BLaER1 (cell line): ENCODE measurements around the gene PPP1R13B.

Experiments used
- H3K27ac ChIP-seq: shearing (Covaris generic); formaldehyde crosslinking; 2 replicates; pipeline ENCODE4 v1.8.1; 2022
- H3K27me3 ChIP-seq: shearing (Covaris generic); formaldehyde crosslinking; 2 replicates; pipeline ENCODE4 v1.8.1; 2022
- H3K36me3 ChIP-seq: shearing (Covaris generic); formaldehyde crosslinking; 2 replicates; pipeline ENCODE4 v1.8.1; 2022
- H3K4me1 ChIP-seq: shearing (Covaris generic); formaldehyde crosslinking; 2 replicates; pipeline ENCODE4 v1.8.1; 2022
- H3K4me2 ChIP-seq: shearing (Covaris generic); formaldehyde crosslinking; 2 replicates; pipeline ENCODE4 v1.8.1; 2022
- H3K4me3 ChIP-seq: shearing (Covaris generic); formaldehyde crosslinking; 2 replicates; pipeline ENCODE4 v1.8.1; 2022
- H3K9ac ChIP-seq: shearing (Covaris generic); formaldehyde crosslinking; 2 replicates; pipeline ENCODE4 v1.8.1; 2022
- H3K9me3 ChIP-seq: shearing (Covaris generic); formaldehyde crosslinking; 2 replicates; pipeline ENCODE4 v1.8.1; 2022
- H4K20me1 ChIP-seq: shearing (Covaris generic); formaldehyde crosslinking; 2 replicates; pipeline ENCODE4 v1.8.1; 2022
- Cebpa-rat ChIP-seq: shearing (Covaris generic); IDR thresholded peaks from 2 replicates; pipeline ENCODE4 v1.8.1; 2022

Gene PPP1R13B

DNA sequence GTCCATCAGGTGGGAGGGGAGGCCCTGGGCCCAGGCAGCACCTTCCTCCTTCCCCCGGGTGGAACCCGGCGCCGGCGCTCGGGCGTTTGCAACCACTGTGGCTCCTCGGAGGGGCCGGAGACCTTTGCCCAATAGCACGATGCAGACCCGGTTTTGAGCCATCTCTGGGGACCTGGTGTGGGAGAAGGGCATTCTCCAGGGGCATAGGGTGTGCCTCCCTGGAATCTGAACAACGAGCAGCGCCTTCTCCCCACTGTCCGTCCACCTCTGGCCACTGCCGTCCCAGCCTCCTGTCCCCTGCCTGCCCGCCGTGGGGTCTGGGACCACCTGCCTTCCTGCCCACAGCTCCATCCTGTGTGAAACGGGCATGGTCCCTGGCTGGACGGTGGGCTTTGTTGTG is 119.2 kb downstream of the PPP1R13B start:
- no peak overlapping the region for H3K4me3 ChIP-seq
- H4K20me1 ChIP-seq = peaks cover 45% of the 10 kb centered on the region
- no peak overlapping the region for H3K4me2 ChIP-seq
- no peaks in the 10 kb centered on the region for H3K27me3 ChIP-seq
- peaks cover 82% of the 10 kb centered on the region for H3K36me3 ChIP-seq
- TF ChIP-seq Cebpa-rat = no peak
- no peaks in the 10 kb centered on the region for H3K4me1 ChIP-seq
- no peak overlapping the region for H3K27ac ChIP-seq
- H3K9ac ChIP-seq = no peak overlapping the region
- no peaks in the 10 kb centered on the region for H3K9me3 ChIP-seq

DNA sequence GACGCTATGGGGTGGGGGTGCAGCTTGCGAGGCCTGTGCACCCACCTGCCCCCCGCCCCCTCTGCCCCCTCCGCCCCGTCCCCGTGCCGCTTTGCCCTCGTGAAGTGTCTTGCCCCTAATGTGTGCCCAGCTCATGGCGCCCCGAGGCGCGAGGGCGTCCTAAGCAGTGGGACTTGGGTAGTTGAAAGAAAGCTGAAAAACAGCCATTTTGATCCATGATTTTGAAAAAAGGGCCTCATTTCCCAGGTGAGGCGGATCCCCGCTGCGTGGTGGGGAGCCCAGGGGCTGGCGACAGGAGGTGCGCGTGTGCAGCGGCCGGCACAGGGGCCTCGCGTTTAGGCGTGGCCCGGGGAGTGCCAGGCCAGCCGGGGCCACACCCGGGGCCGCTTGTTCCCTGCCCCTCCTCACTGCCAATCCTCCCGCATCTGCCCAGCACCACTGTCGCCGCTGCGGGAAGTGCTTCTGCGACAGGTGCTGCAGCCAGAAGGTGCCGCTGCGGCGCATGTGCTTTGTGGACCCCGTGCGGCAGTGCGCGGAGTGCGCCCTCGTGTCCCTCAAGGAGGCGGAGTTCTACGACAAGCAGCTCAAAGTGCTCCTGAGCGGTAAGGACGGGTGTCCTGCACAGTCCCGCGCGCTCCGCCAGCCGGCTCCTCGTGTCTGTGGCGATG is 119.9 kb downstream of the PPP1R13B start:
- H3K4me1 ChIP-seq = no peaks in the 10 kb centered on the region

DNA sequence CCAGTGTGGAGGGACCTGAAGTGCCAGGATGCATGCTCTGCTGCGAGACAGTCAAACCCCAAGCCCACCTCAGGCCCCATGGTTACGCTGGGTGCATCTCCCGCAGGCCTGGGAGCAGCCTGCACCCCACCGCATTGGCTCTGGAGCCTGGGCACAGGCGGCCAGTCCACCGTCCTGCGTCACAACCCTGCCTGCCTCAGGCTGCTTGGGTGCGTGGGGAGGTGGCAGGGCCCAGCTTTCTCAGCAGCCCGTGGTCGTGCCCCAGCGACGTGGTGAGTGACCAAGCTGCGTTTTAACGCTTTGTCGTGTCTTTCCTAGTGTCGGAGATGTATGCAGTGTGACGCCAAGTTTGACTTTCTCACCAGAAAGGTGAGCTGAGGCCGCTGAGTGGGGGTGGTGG is 120.9 kb downstream of the PPP1R13B start:
- Histone ChIP-seq H3K4me1 (no peaks in the 10 kb centered on the region), H3K9me3 (no peaks in the 10 kb centered on the region), H3K4me3 (no peak overlapping the region), H3K4me2 (no peak overlapping the region), H3K9ac (no peak overlapping the region), H3K27ac (no peak overlapping the region), H4K20me1 (peaks cover 56% of the 10 kb centered on the region), H3K27me3 (no peaks in the 10 kb centered on the region), H3K36me3 (peaks cover 69% of the 10 kb centered on the region)
- TF ChIP-seq Cebpa-rat = no peak

More for the DNA sequence above, 119.9 kb downstream of the PPP1R13B start:
- Histone ChIP-seq H3K9ac (no peak overlapping the region), H3K27ac (no peak overlapping the region), H3K27me3 (no peaks in the 10 kb centered on the region), H3K4me3 (no peak overlapping the region), H3K4me2 (no peak overlapping the region), H3K9me3 (no peaks in the 10 kb centered on the region), H3K36me3 (peaks cover 75% of the 10 kb centered on the region), H4K20me1 (peaks cover 50% of the 10 kb centered on the region)
- TF ChIP-seq Cebpa-rat = no peak

DNA sequence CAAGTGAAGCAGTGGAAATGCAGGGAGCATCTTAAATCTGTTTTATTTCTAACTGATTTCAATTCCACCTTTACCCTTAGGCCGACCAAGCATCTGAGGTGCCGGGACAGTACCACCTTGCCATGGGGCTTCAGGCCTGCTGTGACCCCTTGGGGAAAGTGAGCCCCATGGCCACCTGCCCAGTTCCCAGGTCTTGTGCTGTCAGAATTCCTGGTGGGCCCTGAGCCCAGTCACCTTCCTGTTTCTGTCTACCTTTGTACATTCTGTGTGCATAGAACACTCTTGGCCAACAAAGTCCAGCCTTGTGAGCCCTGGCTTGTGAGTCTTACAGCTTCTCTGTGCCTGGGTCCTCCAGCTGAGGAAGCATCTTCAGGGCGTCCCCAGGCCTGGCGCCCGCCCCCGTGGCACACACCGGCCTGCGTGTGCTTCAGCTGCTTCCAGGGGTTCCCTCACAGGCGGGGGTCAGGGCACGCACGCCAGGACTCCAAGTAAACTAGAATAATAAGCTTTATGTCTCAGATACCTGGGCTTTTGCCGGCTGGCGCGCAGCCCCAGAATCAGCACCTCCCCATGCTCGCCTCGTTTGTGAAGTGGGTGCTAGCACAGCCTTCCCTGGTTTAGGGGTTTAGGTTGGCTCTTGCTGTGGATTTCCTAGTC is 121.5 kb downstream of the PPP1R13B start:
- no peak overlapping the region for H3K27ac ChIP-seq
- no peaks in the 10 kb centered on the region for H3K27me3 ChIP-seq
- H3K4me1 ChIP-seq = no peaks in the 10 kb centered on the region
- no peak for TF ChIP-seq Cebpa-rat
- peaks cover 62% of the 10 kb centered on the region for H4K20me1 ChIP-seq
- no peak overlapping the region for H3K4me2 ChIP-seq
- no peak overlapping the region for H3K9ac ChIP-seq
- no peak overlapping the region for H3K4me3 ChIP-seq
- peaks cover 70% of the 10 kb centered on the region for H3K36me3 ChIP-seq
- H3K9me3 ChIP-seq = no peaks in the 10 kb centered on the region

DNA sequence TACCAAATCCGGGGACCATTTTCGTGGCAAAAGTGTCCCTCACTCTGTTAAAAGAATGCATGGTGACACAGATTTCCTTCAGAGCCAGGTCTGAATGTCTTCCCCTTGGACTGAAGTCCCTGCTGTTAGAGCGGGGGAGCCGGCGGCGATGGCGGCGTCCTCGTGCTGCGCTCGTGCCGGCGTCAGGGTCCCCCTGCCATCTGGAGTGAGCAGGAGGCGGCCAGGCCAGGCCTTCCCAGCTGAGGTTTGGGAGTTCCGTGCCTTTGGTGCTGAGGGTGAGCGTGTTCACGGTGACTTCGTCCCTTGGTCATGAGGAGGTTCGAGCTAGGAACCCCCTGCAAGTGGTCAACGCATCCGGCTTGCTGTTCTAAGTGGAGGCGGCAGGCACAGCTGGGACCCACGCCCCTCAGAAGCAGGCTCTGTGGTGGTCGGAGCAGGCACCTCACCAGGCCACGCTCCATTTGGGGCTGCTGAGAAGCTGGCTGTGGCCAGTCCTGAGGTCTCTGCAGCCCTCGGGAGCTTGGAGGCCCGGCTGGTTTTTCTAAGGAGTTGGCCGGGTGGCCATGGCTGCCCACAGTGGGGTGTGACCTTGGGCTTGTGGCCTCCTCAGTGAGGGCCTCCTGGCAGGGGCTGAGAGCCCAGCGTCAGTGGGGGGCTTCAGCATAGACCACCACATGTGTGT is 122.2 kb downstream of the PPP1R13B start:
- no peaks in the 10 kb centered on the region for H3K9me3 ChIP-seq
- 0 out of 2 replicates have a peak overlapping the region, but pooled peaks have one; percentile 22 for H3K27ac ChIP-seq
- no peak overlapping the region for H3K4me2 ChIP-seq
- H3K4me1 ChIP-seq = peaks cover 2% of the 10 kb centered on the region; the same call in 1 of the 2 replicates
- H3K4me3 ChIP-seq = no peak overlapping the region
- H3K27me3 ChIP-seq = no peaks in the 10 kb centered on the region
- peaks cover 64% of the 10 kb centered on the region for H3K36me3 ChIP-seq
- H4K20me1 ChIP-seq = peaks cover 69% of the 10 kb centered on the region
- no peak for TF ChIP-seq Cebpa-rat
- no peak overlapping the region for H3K9ac ChIP-seq

DNA sequence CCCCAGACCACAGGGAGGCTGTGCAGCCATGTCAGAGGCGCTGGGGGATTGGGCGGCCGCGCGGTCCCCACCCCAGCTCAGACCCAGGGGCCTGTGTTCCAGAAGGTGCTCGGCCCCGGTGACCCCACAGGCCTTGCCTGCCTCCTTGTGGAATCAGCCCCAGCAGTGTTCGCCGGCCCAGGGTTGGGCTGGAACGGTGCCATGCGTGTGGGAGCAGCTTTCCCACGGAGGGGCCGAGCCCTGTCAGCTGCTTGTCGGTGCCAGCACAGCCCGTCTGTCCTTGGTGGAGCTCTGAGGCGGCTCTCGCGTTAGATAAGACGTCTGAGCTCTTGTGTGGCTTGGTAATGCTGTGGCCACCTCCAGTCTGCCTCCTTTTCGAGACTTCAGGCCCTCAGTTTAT is 123.3 kb downstream of the PPP1R13B start:
- peaks cover 80% of the 10 kb centered on the region for H4K20me1 ChIP-seq

DNA sequence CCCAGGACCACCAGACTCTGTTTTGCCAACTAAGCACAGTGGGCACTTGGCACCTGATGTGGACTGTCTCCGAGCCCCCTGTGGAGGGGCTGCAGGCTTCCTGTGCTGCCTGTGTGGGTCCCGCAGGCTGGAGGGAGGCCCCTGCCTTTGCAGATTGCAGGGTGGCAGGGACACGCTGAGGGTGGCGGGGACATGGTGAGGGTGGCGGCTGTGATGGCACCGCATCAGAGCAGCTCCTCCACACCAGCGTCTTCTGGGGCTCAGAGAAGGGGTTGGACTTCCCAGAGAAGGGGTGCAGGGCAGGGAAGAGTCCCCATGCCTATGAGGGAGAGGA is 123.7 kb downstream of the PPP1R13B start:
- Histone ChIP-seq H3K9ac (no peak overlapping the region), H3K36me3 (peaks cover 50% of the 10 kb centered on the region), H3K4me1 (peaks cover 16% of the 10 kb centered on the region), H3K9me3 (no peaks in the 10 kb centered on the region), H3K27ac (no peak overlapping the region), H4K20me1 (peaks cover 82% of the 10 kb centered on the region), H3K4me3 (no peak overlapping the region), H3K27me3 (no peaks in the 10 kb centered on the region), H3K4me2 (no peak overlapping the region)
- no peak for TF ChIP-seq Cebpa-rat

More for the DNA sequence above, 123.3 kb downstream of the PPP1R13B start:
- Histone ChIP-seq H3K36me3 (peaks cover 54% of the 10 kb centered on the region), H3K9ac (no peak overlapping the region), H3K9me3 (no peaks in the 10 kb centered on the region), H3K27me3 (no peaks in the 10 kb centered on the region), H3K27ac (no peak overlapping the region), H3K4me1 (peaks cover 12% of the 10 kb centered on the region), H3K4me2 (no peak overlapping the region), H3K4me3 (no peak overlapping the region)
- no peak for TF ChIP-seq Cebpa-rat

DNA sequence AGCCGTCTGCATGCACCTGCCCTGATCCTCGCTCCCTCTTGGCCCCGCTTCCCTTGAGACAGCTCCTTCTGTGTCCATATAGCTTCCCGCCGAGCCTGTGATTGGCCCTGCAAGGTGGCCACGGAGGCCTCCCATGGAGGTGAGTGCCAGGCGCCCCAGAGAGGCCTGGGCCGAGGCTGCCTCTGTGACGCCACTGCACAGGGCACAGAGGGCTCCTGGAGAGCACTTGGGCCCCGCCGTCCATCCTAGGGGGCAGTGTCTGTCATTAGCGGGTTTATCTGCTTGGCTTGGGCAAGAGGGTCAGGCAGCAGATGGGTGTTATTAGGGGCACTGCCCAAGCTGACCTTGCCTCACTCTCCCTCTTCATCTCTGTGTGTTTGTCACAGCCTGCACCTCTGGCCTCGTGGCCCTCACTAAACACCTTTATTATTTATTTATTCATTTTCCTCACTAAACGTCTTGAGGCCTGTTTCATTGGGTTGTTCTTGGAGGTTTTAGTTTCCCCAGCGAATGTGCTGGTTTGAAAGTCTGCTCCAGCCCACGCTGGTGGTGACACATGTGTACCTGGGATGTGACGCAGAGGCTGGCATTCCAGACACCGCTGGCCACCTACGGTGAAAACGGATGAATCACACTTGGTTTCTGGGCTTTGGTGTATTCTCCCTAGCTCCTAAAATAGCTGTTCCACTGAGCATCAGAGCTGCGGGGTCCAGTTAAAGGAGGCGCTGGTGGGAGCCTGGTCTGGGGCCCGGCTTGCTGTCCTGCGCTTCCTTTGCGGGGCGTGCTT is 125.8 kb downstream of the PPP1R13B start:
- no peak overlapping the region for H3K9ac ChIP-seq
- H3K27me3 ChIP-seq = no peaks in the 10 kb centered on the region
- H4K20me1 ChIP-seq = peaks cover 95% of the 10 kb centered on the region
- H3K4me3 ChIP-seq = no peak overlapping the region
- no peak overlapping the region for H3K27ac ChIP-seq
- peaks cover 34% of the 10 kb centered on the region for H3K36me3 ChIP-seq
- TF ChIP-seq Cebpa-rat = no peak
- no peak overlapping the region for H3K4me2 ChIP-seq
- H3K4me1 ChIP-seq = peaks cover 38% of the 10 kb centered on the region
- no peaks in the 10 kb centered on the region for H3K9me3 ChIP-seq

DNA sequence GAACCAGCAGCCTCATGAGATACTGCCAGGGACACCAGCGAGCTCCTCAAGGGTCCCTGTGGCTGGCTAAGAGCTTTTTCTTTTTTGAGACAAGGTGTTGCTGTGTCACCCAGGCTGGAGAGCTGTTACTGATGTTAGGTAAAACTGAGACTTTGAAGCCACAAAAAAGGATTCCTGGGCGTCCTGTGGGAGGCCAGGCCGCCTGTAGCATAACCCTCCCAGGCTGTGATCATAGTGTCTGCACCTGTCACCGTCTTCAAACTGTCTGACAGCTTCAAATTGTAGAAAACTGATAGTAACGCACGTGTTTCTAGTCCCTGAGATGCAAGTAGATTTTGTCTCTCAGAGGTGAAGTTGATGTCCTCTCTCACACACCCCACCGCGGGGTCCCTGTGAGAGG is 127.6 kb downstream of the PPP1R13B start:
- H3K9ac ChIP-seq = 0 out of 2 replicates have a peak overlapping the region, but pooled peaks have one; percentile 19
- H3K27me3 ChIP-seq = no peaks in the 10 kb centered on the region
- TF ChIP-seq Cebpa-rat = no peak
- H3K27ac ChIP-seq = no peak overlapping the region
- no peak overlapping the region for H3K4me3 ChIP-seq
- H3K4me2 ChIP-seq = peak overlapping the region; percentile 53
- H3K9me3 ChIP-seq = no peaks in the 10 kb centered on the region
- peaks cover 42% of the 10 kb centered on the region for H3K4me1 ChIP-seq
- H4K20me1 ChIP-seq = peaks cover 81% of the 10 kb centered on the region
- peaks cover 16% of the 10 kb centered on the region; the same call in 1 of the 2 replicates for H3K36me3 ChIP-seq
